NCI-H510A treated with DMSO at 0.1 percent for 48 hours (cell line): ENCODE measurements around the gene MEF2A.
A peak's percentile ranks its signal among the peaks of the same experiment; 100 is the strongest.

Experiments
- DNase-seq: peaks from one replicate; lab custom pipeline; 2025; lab: John Stamatoyannopoulos, UW

MEF2A gene

GRCh38 chr15:99564221-99565048, 1.3 kb upstream of the MEF2A start:
- peak; percentile 20 for DNase-seq

- DNase-seq, result no peak
Observed at GRCh38 chr15:99565049-99565298, 810 bp upstream of the MEF2A start.

DNA sequence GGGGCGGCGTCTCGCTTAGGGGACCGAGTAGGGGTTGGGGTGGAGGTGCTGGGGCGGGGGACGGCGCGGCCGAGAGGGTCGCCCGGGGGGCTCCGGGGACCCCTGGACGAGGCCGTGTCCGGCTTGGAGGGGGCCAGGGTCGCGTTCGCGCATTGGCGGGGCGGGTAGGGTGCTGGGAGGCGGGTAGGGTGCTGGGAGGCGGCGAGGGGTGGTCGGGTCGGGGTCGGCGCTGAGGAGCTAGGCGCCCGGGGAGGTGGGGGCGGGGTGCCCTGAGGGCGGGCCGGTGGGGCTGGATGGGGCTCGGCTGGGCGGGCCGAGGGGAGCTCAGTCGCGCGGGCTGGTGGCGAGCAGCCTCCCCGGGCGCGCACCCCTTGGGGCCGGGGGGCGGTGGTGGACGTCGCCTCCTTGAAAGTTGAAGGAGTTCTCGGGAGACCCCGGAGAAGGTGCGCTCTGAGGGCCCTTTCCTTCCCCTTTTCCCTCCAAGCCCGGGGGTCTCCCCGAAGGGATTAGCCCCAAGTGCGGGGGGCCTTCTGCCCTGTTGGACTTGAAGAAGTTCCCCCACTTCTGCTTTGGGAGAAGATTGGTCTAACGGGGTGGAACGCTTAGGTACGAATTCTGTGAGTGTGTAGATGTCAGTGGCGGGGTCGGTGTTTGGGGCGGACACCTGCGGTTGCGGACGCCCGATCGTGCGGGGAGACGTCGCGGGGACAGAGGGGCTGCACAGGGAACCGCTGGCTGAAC, 543 bp downstream of the MEF2A start:
- no peak for DNase-seq

- no peak for DNase-seq
Observed at GRCh38 chr15:99568625-99569352, 3.0 kb downstream of the MEF2A start.

GRCh38 chr15:99571299-99571698, 5.5 kb downstream of the MEF2A start:
- DNase-seq, result no peak

DNA sequence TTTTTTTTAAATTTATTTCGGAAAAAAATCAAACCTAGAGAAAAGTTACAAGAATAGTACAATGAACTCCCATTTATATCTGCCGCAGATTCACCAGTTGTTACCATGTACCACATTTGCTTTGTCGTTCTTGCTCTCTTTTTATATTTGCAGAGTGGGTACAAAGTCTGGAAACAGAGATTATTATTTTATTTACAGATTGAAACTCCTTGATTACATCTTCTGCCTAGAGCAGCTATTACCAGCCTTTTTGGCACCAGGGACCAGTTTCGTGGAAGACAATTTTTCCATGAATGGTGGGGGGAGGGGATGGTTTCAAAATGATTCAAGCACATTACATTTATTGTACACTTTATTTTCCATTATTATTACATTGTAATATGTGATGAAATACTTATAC, 8.3 kb downstream of the MEF2A start:
- DNase-seq, result no peak

- no peak for DNase-seq
Observed at GRCh38 chr15:99574502-99574901, 8.7 kb downstream of the MEF2A start.

GRCh38 chr15:99578809-99579208, 13.0 kb downstream of the MEF2A start:
- DNase-seq, result no peak

DNA sequence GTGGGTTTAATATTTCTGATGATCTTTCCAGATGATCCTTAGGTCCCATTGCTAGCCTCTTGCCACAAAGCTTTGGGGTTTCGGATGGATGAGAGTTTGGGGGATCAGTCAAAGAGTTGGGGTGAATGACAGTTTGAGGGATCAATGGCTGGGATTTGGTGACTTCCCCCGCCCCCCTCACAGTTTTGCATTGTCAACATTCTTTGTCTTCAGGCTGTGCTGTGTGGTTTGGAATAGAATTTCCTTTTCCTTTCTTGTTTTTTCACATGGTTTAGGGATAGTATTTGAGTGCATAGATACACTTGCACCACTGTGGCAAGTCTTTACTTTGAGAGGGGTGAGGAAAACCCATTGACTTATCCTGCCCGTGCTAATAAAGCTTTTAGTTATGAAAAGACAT, 14.3 kb downstream of the MEF2A start:
- no peak for DNase-seq

DNA sequence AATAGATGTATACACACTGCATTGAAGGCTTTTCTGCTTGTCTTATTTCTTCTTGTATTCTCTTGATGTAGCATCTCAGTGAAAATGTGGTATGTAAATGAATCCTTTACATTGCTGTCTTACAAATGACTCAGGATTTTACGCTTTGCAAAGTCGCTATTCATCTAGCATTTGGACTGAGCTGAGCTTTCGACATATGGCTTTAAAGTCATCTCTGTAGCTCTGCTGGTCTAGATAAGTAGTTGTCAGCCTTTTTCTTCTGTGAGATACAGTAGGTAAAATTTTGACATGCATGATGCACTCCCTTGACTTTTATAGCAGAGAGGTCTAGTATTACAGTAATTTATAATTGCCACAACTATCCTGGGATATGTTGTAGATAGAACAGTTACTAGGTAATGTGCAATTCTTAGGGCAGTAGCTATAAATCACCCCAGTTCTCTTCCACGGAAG, 16.8 kb downstream of the MEF2A start:
- DNase-seq, result no peak

DNA sequence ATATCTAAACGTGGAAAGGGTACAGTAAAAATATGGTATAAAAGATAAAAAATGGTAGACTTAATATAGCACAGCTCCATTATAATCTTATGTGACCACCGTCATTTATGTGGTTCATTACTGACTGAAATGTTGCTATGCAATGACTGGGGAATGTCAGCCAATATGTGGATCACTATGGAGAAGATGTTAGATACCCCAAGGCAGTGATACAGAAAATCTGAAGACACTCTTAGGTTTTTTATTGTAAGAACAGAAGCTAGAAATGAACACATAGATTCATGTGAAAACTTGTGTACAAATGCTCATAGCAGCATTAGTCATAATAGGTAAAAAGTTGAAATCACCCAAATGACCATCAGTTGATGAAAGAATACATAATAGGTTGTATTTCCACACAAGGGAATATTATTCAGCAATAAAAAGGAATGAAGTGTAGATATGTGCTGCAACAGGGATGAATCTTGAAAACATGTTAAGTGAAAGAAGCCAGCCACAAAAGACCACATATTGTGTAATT, 18.4 kb downstream of the MEF2A start:
- no peak for DNase-seq

- DNase-seq, result no peak
Observed at GRCh38 chr15:99586121-99586520, 20.3 kb downstream of the MEF2A start.

GRCh38 chr15:99589801-99590200, 24.0 kb downstream of the MEF2A start:
- no peak for DNase-seq

- no peak for DNase-seq
Observed at GRCh38 chr15:99590913-99591646, 25.3 kb downstream of the MEF2A start.

DNA sequence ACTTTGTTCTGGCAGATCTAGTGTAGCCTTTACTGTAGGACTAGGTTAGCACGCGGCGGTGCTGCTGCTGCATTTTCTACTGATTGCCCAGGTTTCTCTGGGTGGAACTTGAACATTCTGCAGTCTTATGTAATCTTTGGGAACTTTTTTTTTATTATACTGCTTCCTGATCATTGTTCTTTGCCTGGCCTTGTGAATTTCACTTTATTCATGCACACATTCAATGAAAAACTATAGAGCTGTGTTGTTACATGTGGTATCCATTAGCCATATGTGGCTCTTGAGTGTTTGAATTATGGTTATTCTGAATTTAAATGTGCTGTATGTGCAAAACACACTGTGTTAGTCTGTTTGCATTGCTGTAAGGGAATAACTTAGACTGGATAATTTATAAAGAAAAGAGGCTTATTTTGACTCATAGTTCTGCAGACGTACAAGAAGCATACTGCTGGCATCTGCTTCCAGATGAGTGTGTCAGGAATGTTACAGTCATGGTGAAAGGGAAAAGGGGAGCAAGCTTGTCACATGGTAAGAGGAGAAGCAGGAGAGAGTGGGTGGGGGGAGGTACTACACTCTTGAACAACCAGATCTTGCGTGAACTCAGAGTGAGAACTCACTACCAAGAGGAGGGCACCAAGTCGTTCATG, 26.5 kb downstream of the MEF2A start:
- no peak for DNase-seq

DNA sequence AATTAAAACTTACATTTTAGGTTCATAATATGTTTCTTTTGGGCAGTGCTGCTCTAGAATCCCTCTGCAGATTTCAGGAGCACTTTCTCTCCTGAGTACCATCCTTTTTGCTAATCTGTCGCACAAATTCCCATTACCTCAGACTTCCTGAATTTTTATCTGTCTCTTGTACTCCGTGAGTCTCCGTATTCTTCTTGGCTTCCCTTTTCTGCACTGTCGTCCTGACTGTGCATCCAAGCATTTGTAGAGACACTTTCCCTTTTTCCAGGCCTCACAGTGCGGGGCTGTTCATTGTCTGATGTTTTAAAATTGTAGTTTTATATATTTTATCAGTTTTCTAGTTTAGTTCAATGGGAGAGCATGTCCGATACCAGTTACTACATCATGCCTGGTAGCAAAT, 27.3 kb downstream of the MEF2A start:
- no peak for DNase-seq

DNA sequence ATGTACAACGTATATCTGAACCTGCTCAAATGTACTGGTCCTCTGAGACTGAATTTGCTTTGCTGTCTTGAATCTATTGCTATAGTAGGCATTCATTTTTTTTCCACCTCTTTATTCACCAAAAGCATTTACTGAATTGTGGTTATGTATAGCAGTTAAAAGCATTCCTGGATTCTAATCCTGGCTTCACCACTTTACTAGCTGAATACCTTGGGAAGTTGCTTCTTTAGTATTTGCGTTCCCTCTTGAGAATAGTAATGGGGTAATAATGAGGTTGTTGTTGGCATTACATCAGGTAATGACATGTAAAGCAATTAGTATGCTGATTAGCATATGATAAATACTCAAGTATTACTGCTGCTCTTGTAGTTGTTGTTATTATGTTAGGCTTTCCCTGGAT, 29.1 kb downstream of the MEF2A start:
- no peak for DNase-seq

DNA sequence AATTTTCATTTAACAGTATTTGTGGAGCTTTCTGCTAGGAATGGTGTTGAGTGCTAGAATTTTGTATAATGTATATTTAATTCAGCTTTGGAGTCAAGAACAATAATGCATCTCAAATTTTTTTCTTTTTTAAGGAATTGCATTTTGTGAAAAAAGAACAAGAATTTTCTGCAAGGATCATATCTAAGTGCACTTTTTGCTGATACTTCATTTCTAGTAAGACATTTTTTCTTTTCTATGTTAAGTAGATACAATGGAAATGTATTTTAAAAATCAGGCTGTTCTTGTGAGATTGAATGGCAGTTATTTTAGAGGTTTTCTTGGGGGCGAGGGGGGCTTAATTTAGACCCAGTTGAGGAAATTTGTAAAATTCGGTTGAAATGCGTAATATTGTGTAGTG, 32.5 kb downstream of the MEF2A start:
- no peak for DNase-seq

GRCh38 chr15:99603828-99604227, 38.0 kb downstream of the MEF2A start:
- DNase-seq, result no peak

GRCh38 chr15:99604865-99605264, 39.1 kb downstream of the MEF2A start:
- DNase-seq, result no peak

DNA sequence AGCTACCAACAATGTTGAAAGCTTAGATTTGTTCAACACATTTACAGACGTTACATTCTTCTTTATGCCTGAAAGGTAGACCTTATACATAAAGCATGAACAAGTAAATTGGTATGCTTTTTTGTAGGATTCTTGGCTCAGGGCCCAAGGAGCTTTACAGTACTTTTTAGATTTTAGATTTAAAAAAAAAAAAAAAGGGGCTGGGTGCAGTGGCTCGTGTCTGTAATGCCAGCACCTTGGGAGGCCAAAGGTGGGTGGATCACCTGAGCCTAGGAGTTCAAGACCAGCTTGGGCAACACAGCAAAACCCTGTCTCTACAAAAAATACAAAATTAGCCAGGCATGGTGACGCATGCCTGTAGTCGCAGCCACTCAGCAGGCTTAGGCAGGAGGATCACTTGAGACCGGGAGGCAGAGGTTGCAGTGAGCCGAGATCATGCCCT, 39.7 kb downstream of the MEF2A start:
- no peak for DNase-seq

DNA sequence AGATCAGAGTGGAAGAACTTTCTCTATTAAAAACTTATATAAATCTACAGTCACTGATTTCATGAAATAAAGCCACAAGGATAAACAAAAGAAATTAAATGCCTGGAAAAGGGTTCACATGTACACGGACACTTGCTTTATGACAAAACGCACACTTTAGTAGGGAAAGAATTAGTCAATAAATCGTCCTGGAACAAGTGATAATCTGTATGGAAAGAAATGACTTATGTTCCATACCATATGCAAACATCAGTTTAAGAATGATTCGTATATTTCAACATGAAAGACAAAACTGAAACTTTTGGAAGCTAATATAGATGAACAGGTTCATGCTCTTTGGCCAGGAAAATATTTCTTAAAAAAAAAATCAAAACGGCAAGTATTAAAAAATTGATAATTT, 40.2 kb downstream of the MEF2A start:
- DNase-seq, result no peak
